Measurements from ENCODE around the gene DEPDC5.

DNA sequence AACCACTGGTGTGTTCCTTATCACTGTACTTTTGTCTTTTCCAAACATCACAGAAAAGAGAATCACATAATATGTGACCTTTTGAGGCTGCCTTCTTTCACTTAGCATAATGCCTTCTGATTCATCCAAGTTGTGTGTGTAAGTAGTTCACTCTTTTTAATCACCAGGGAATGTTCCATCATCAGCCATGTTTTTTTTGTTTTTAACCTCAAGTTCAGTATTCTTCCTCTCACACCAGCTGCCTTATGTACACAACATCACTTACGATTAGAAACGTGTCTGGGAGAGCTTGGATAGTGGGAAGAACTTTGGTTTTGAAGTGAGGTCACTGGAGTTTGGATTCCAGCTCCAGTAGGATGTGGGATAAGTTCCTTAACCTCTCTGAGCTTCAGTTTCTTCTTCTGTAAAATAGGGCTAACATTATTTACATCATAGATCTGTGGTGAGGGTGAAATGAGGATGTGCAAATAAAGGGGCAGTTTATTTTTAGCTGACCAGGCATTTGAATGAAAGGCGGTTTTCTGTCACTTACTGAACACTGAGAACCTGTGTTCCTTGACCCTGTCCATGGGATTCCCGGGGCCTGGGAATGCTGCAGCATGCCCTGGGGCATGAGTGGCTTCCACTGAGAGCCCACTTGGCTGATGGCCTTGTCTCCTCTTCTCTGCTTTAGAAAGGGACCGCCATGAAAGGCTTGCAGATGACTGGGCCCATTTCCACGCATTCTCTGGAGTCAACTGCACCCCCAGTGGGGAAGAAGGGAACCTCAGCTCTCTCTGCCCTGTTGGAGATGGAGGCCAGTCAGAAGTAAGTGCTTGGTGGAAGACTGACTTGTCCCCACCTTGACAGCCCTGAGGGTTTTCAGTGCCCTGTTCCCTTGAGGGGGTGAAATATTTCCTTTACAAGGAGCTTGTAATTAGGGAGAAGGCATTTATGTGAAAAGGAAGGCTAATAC lies 92.6 kb downstream of the DEPDC5 start:
- TF ChIP-seq CTCF (IDR thresholded peaks at IDR 0.05; ENCODE audit: insufficient read depth, low read length), result peak; percentile 36
- no peak for TF ChIP-seq POLR2AphosphoS5 (IDR thresholded peaks at IDR 0.05; ENCODE audit: low read depth)
